ENCODE results near the gene ANO7. TPM values are rescaled to one million over a fixed set of nuclear protein-coding genes. Genes with fewer than 3 reads are reported as not detected.

The ANO7 gene
- total and polyA plus RNA-seq, 7 donors, result 0.41 to 39.2 (median 3.9) TPM; not detected in 2

DNA sequence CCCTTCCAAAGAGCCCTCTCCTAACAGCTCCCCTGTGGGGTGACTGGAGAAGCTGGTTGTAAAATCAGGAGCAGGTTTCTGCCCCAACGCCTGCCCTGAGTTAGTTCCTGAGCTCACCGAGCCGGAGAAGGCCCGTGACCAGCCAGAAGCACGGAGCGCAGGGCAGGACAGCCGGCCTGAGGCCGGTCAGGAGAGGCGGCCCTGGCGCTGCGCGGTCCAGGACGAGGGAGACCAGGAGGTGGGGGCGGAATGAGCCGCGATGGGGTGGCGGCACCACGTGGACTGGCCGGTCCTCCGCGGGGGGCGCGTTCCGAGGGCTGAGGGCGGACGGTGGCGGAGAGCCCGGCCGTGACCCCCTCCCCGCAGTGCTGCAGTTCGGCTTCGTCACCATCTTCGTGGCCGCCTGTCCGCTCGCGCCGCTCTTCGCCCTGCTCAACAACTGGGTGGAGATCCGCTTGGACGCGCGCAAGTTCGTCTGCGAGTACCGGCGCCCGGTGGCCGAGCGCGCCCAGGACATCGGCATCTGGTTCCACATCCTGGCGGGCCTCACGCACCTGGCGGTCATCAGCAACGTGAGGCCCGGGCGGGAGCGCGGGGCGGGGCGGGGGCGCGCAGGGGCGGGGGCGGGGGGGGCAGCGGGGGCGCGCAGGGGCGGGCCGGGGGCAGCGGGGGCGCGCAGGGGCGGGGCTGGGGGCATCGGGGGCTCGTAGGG lies 29.0 kb downstream of the ANO7 start:
- peak overlapping the region; percentile 36 to 54 (median 48) for H3K4me3 ChIP-seq
- H3K4me1 ChIP-seq, result peaks cover 0 to 18% (median 11%) of the 10 kb centered on the region in 4 donors
- H3K9me3 ChIP-seq, result no peaks in the 10 kb centered on the region
- 0 to 2% methylated on average over 74 to 75 of the region's 77 CpGs for WGBS, 2 donors
- TF ChIP-seq EP300 (IDR thresholded peaks at IDR 0.05) (no peak), POLR2AphosphoS5 (IDR thresholded peaks at IDR 0.05) (peak in 2 of 4 donors; percentile 47 to 52)
- peak; percentile 87 for DNase-seq
- H3K27me3 ChIP-seq, result no peaks in the 10 kb centered on the region
- H3K36me3 ChIP-seq, result no peaks in the 10 kb centered on the region
- peak overlapping the region; percentile 80 to 89 (median 83) for H3K27ac ChIP-seq
- intact Hi-C loops (cut with DNase I), result loop anchor here (2.0 to 5.0 kb wide), 2 partner anchors 69 to 100 kb away; partner anchors contain the start of genes HDLBP, PASK and SEPTIN2

DNA sequence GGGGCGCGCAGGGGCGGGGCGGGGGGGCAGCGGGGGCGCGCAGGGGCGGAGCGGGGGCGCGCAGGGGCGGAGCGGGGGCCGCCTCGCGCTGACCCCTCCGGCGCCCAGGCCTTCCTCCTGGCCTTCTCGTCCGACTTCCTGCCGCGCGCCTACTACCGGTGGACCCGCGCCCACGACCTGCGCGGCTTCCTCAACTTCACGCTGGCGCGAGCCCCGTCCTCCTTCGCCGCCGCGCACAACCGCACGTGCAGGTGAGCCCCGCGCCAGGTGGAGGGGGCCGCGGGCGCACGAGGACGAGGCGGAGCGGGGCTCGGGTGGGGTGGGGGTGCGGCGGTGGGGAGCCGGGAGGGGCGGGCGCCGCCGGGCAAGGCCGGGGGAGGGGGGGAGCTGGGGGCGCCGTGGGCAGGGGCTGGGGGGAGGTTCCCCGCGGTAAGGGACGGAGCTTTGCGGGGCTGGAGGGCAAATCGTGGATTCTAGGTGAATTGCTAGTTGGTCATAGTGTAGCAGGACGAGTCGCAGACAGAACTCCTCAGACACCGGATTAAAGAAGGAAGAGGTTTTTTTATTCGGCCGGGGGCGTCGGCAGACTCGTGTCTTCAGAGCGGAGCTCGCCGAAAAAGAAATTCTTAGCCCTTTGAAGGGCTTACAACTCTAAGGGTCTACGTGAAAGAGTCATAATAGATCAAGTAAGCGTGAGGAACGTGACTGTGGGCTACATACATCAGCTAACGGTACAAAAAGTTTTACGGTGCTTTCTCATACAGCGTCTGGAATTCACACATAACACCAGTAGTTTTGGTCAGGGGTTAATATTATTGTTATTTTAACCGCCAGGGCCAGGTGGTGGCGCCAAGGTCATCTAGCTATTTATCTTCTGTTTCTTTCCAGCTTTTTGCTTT lies 29.9 kb downstream of the ANO7 start:
- Histone ChIP-seq H3K9me3 (no peaks in the 10 kb centered on the region), H3K36me3 (no peaks in the 10 kb centered on the region), H3K4me3 (peak overlapping the region; percentile 39 to 82 (median 62)), H3K4me1 (peaks cover 0 to 18% (median 11%) of the 10 kb centered on the region in 4 donors), H3K27ac (peak overlapping the region; percentile 57 to 66 (median 62)), H3K27me3 (no peaks in the 10 kb centered on the region)
- no peak for DNase-seq
- WGBS, 2 donors, result 1 to 2% methylated on average over 74 to 83 of the region's 83 CpGs
- intact Hi-C loops (cut with DNase I), result loop anchor here (2.0 to 5.0 kb wide), 2 partner anchors 70 to 99 kb away; partner anchors contain the start of genes HDLBP, PASK and SEPTIN2
- no peak for TF ChIP-seq POLR2AphosphoS5 (IDR thresholded peaks at IDR 0.05)

DNA sequence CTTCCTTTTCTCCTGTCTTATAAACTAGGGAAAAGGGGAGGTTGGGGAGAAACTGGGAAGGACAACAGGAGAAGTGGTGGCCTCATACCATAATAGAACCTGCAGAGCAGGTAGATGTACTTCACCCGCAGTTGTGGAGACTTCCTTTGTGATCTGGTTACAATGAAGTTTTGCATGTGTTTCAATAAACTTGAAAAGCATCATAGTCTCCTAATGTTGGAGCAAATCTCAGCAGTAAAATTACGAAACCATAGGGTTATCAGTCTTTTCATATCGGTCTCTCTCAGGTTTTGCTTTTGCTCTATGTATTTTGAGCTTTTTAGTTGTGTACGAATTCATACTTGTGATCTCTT lies 30.5 kb downstream of the ANO7 start:
- Histone ChIP-seq H3K36me3 (no peaks in the 10 kb centered on the region), H3K27me3 (no peaks in the 10 kb centered on the region), H3K9me3 (no peaks in the 10 kb centered on the region), H3K4me1 (peaks cover 0 to 22% (median 13%) of the 10 kb centered on the region in 4 donors), H3K4me3 (peak overlapping the region in 3 of 4 donors; percentile 39 to 82 (median 65)), H3K27ac (no peak overlapping the region)
- DNase-seq, result no peak
- TF ChIP-seq POLR2A (IDR thresholded peaks at IDR 0.05), result no peak
- TF ChIP-seq, protein P1, sequence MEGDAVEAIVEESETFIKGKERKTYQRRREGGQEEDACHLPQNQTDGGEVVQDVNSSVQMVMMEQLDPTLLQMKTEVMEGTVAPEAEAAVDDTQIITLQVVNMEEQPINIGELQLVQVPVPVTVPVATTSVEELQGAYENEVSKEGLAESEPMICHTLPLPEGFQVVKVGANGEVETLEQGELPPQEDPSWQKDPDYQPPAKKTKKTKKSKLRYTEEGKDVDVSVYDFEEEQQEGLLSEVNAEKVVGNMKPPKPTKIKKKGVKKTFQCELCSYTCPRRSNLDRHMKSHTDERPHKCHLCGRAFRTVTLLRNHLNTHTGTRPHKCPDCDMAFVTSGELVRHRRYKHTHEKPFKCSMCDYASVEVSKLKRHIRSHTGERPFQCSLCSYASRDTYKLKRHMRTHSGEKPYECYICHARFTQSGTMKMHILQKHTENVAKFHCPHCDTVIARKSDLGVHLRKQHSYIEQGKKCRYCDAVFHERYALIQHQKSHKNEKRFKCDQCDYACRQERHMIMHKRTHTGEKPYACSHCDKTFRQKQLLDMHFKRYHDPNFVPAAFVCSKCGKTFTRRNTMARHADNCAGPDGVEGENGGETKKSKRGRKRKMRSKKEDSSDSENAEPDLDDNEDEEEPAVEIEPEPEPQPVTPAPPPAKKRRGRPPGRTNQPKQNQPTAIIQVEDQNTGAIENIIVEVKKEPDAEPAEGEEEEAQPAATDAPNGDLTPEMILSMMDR (IDR thresholded peaks at IDR 0.05), result no peak
- intact Hi-C loops (cut with DNase I), result loop anchor here (2.0 to 5.0 kb wide), 2 partner anchors 70 to 98 kb away; partner anchors contain the start of genes HDLBP, PASK and SEPTIN2
- WGBS, 2 donors, result 35 to 52% methylated on average over 4 of the region's 4 CpGs

DNA sequence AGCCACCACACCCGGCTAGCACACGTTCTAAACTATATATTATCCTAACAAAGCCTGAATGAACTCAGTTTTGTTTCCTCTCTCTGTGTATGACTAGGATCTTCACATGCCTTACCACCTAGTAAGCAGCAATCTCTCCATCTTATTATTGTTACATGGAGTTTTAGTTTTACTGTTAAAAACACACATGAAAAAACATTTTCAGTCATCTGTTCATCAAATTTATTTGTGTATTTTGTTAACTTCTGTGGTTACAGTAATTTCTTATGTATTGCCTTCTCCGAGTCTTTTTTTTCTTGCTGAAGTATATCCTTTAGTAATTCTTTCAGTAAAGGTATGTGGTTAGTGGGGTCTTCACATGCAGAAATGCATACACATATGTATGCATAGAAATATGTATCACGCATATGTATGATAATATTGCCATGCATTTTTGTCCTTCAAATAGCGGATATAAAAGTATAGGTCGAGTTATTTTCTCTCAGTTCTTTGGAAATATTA lies 31.4 kb downstream of the ANO7 start:
- WGBS, 2 donors, result 66 to 84% methylated on average over 6 of the region's 6 CpGs
- H3K4me1 ChIP-seq, result peaks cover 0 to 31% (median 19%) of the 10 kb centered on the region in 4 donors
- H3K27me3 ChIP-seq, result no peaks in the 10 kb centered on the region
- H3K36me3 ChIP-seq, result no peaks in the 10 kb centered on the region
- no peak overlapping the region for H3K27ac ChIP-seq
- intact Hi-C loops (cut with DNase I), result loop anchor here (2.0 to 5.0 kb wide), 2 partner anchors 71 to 97 kb away; partner anchors contain the start of genes HDLBP, PASK and SEPTIN2
- no peak overlapping the region for H3K4me3 ChIP-seq
- TF ChIP-seq, protein P1 (IDR thresholded peaks at IDR 0.05), result no peak
- TF ChIP-seq POLR2A (IDR thresholded peaks at IDR 0.05) (no peak), EP300 (IDR thresholded peaks at IDR 0.05) (no peak), POLR2AphosphoS5 (IDR thresholded peaks at IDR 0.05) (no peak)
- no peaks in the 10 kb centered on the region for H3K9me3 ChIP-seq
- DNase-seq, result no peak

DNA sequence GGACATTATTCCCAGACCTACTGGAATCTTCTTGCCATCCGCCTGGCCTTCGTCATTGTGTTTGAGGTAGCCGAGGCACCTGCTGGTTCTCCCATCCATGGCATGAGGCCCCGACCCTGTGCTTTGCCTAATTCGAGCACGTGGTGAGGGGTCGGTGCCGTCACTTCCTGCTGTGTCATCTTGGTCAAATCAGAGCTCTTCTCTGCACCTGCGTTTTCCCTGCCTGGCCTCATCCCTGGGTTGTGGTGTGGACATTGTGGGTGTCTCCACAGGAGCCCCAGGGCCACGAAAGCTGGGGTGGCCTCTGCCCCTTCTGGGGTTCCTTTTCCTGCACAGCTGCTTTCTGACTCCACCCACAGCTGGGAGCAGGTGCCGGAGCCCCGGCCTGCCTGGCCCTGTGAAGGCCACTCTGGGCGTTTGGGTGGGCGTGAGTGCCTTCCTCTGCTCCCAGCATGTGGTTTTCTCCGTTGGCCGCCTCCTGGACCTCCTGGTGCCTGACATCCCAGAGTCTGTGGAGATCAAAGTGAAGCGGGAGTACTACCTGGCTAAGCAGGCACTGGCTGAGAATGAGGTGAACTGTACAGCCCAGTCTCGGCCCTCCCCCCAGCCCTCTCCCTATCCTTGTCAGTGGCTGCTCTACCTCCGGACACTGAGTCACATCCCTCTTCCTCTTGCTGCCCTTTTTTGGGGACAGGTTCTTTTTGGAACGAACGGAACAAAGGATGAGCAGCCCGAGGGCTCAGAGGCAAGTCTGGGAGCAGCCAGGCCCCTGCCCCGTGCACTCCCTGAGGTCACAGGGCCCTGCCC lies 34.9 kb downstream of the ANO7 start:
- intact Hi-C loops (cut with DNase I), result no loop called here
- Histone ChIP-seq H3K4me3 (no peak overlapping the region), H3K27ac (no peak overlapping the region), H3K36me3 (peaks cover 7 to 34% (median 20%) of the 10 kb centered on the region in 4 donors), H3K27me3 (no peaks in the 10 kb centered on the region), H3K9me3 (no peaks in the 10 kb centered on the region), H3K4me1 (peaks cover 0 to 23% (median 16%) of the 10 kb centered on the region in 4 donors)
- TF ChIP-seq, protein P1 (IDR thresholded peaks at IDR 0.05), result no peak
- TF ChIP-seq EP300 (IDR thresholded peaks at IDR 0.05) (no peak), POLR2AphosphoS5 (IDR thresholded peaks at IDR 0.05) (no peak), POLR2A (IDR thresholded peaks at IDR 0.05) (no peak)
- no peak for DNase-seq
- WGBS, 2 donors, result 51 to 60% methylated on average over 23 of the region's 23 CpGs

All from sigmoid colon (tissue), 7 donors.